HG03060 (cell line): ENCODE measurements around the gene OR11H6.
"Not testable (repeated sequence)": the region's sequence is repeated elsewhere in the genome, so short reads cannot be mapped to it uniquely, and the experiment has no call there.

Experiments
- ATAC-seq: cut with Tn5 transposase; IDR thresholded peaks from one replicate; pipeline ENCODE4 v1.9.1; 2021; ENCODE audit warnings: low read depth, moderate number of reproducible peaks; ENCODE audit not compliant: unreplicated experiment

OR11H6 gene

GRCh38 chr14:20223410-20223809 lies at the start of gene OR11H6:
TSS of gene OR11H6 (plus strand) at chr14:20223710. CDS start at chr14:20223710, 0 bp downstream.
- no peak for ATAC-seq

- not testable (repeated sequence) for ATAC-seq
Observed at GRCh38 chr14:20174205-20174604, 49.3 kb upstream of the OR11H6 start.

- no peak for ATAC-seq
Observed at GRCh38 chr14:20176330-20176729, 47.2 kb upstream of the OR11H6 start.

- ATAC-seq = no peak
Observed at GRCh38 chr14:20177433-20177974, 46.0 kb upstream of the OR11H6 start.

GRCh38 chr14:20179218-20179617 lies 44.3 kb upstream of the OR11H6 start:
- no peak for ATAC-seq

- ATAC-seq = no peak
Observed at GRCh38 chr14:20179880-20180279, 43.6 kb upstream of the OR11H6 start.

- no peak for ATAC-seq
Observed at GRCh38 chr14:20180486-20180885, 43.0 kb upstream of the OR11H6 start.

- ATAC-seq = no peak
Observed at GRCh38 chr14:20184181-20184580, 39.3 kb upstream of the OR11H6 start.

- ATAC-seq = no peak
Observed at GRCh38 chr14:20190596-20190995, 32.9 kb upstream of the OR11H6 start, which contains the start of gene OR11G2. TSS of gene OR11G2 (plus strand) at chr14:20190896. CDS start at chr14:20197438, 6,542 bp downstream.

GRCh38 chr14:20191396-20191795 lies 32.1 kb upstream of the OR11H6 start:
- ATAC-seq = no peak

GRCh38 chr14:20194101-20194500 lies 29.4 kb upstream of the OR11H6 start:
- no peak for ATAC-seq

GRCh38 chr14:20195170-20195569 lies 28.3 kb upstream of the OR11H6 start:
- ATAC-seq = not testable (repeated sequence)

- ATAC-seq = no peak
Observed at GRCh38 chr14:20195911-20196310, 27.6 kb upstream of the OR11H6 start.

- ATAC-seq = no peak
Observed at GRCh38 chr14:20197459-20197858, 26.1 kb upstream of the OR11H6 start.

GRCh38 chr14:20198991-20199390 lies 24.5 kb upstream of the OR11H6 start:
- no peak for ATAC-seq

GRCh38 chr14:20204721-20205120 lies 18.8 kb upstream of the OR11H6 start:
- no peak for ATAC-seq

- ATAC-seq = no peak
Observed at GRCh38 chr14:20209595-20209994, 13.9 kb upstream of the OR11H6 start.

- ATAC-seq = not testable (repeated sequence)
Observed at GRCh38 chr14:20212406-20212805, 11.1 kb upstream of the OR11H6 start.

GRCh38 chr14:20215196-20215595 lies 8.3 kb upstream of the OR11H6 start:
- ATAC-seq = no peak

GRCh38 chr14:20219033-20219432 lies 4.5 kb upstream of the OR11H6 start:
- ATAC-seq = no peak

GRCh38 chr14:20228681-20229080 lies 5.2 kb downstream of the OR11H6 start, which contains the start of gene OR11H7:
TSS of gene OR11H7 (plus strand) at chr14:20228981.
- no peak for ATAC-seq

GRCh38 chr14:20235415-20235814 lies 11.9 kb downstream of the OR11H6 start:
- not testable (repeated sequence) for ATAC-seq
